Neural progenitor cell (in vitro differentiated cells): ENCODE data around the gene TMC8.

Source experiments
- CTCF ChIP-seq: fragments of 200-600 bp; sonication (generic); IDR thresholded peaks from 2 replicates; pipeline ENCODE4 v1.5.1; 2017; ENCODE audit warnings: antibody characterized with exemption, mild to moderate bottlenecking
- EZH2 ChIP-seq: fragments of 200-600 bp; sonication (generic); IDR thresholded peaks from 2 replicates; pipeline ENCODE4 v1.6.1; 2017; ENCODE audit warnings: antibody characterized with exemption, mild to moderate bottlenecking, moderate library complexity

GRCh38 chr17:78185981-78186691 is 55.6 kb downstream of the TMC8 start:
- TF ChIP-seq CTCF = no peak
- TF ChIP-seq EZH2 = no peak
